ENCODE data around the gene SPATA2L.

- TF ChIP-seq CTCF (conservative IDR thresholded peaks at IDR 0.05 in 1 of 2, IDR thresholded peaks at IDR 0.05 in 1 of 2; ENCODE audit: extremely low read depth in 1 of 2, insufficient read depth in 1 of 2, low read depth in 1 of 2, low read length in 2 of 2) (no peak), EZH2 (IDR thresholded peaks at IDR 0.05; ENCODE audit: borderline replicate concordance, low read length) (no peak)
Observed at GRCh38 chr16:89746043-89746442, 44.5 kb upstream of the SPATA2L start.
